HepG2 (cell line): ENCODE data around the gene INPP5K. TPM values are rescaled to one million over a fixed set of nuclear protein-coding genes. Genes with fewer than 3 reads are reported as not detected.

ENCODE experiments used
- ARNT2 ChIP-seq: sonication (generic); formaldehyde crosslinking; IDR thresholded peaks from 2 replicates; pipeline ENCODE4 v1.8.0; 2022; ENCODE audit warnings: mild to moderate bottlenecking, low read depth, missing genetic modification reagents, moderate library complexity
- ATRX ChIP-seq: sonication (generic); formaldehyde crosslinking; IDR thresholded peaks from 2 replicates; pipeline ENCODE4 v1.4.0; 2020; ENCODE audit warnings: missing genetic modification reagents, borderline replicate concordance
- CBX5 ChIP-seq: sonication (generic); formaldehyde crosslinking; IDR thresholded peaks from 2 replicates; pipeline ENCODE4 v1.4.0; 2020; ENCODE audit warnings: missing genetic modification reagents, borderline replicate concordance
- CENPX ChIP-seq: sonication (generic); formaldehyde crosslinking; IDR thresholded peaks from 2 replicates; pipeline ENCODE4 v1.9.0; 2021; ENCODE audit warnings: mild to moderate bottlenecking, missing genetic modification reagents, moderate library complexity
- DNMT1 ChIP-seq: sonication (generic); formaldehyde crosslinking; IDR thresholded peaks from 2 replicates; pipeline ENCODE4 v1.5.1; 2020; ENCODE audit warnings: mild to moderate bottlenecking, missing genetic modification reagents
- DR1 ChIP-seq: sonication (generic); formaldehyde crosslinking; IDR thresholded peaks from 2 replicates; pipeline ENCODE4 v1.8.0; 2021; ENCODE audit warnings: mild to moderate bottlenecking, missing genetic modification reagents, inconsistent platforms
- GPN1 ChIP-seq: sonication (generic); formaldehyde crosslinking; IDR thresholded peaks from 2 replicates; pipeline ENCODE4 v1.5.1; 2020; ENCODE audit warnings: missing genetic modification reagents, borderline replicate concordance
- HDAC2 ChIP-seq: sonication (generic); formaldehyde crosslinking; IDR thresholded peaks from 2 replicates; pipeline ENCODE4 v1.4.0; 2020; ENCODE audit warnings: missing genetic modification reagents
- KDM4B ChIP-seq: sonication (generic); formaldehyde crosslinking; IDR thresholded peaks from 2 replicates; pipeline ENCODE4 v1.4.0; 2020; ENCODE audit warnings: missing genetic modification reagents
- KLF11 ChIP-seq: IDR thresholded peaks from 2 replicates; pipeline ENCODE4 v1.6.1; 2016; ENCODE audit warnings: missing compliant biosample characterization
- NFE2L1 ChIP-seq: sonication (generic); formaldehyde crosslinking; IDR thresholded peaks from 2 replicates; pipeline ENCODE4 v1.4.0; 2020; ENCODE audit warnings: missing genetic modification reagents, mild to moderate bottlenecking, borderline replicate concordance
- NFIC ChIP-seq: IDR thresholded peaks from 2 replicates; pipeline ENCODE4 v1.6.1; 2012; ENCODE audit warnings: mild to moderate bottlenecking, low read length, inconsistent platforms
- TBP ChIP-seq: sonication (generic); formaldehyde crosslinking; IDR thresholded peaks from 2 replicates; pipeline ENCODE4 v1.5.0; 2020; ENCODE audit warnings: missing genetic modification reagents
- ZBTB7B ChIP-seq: sonication (generic); formaldehyde crosslinking; IDR thresholded peaks from 2 replicates; pipeline ENCODE4 v1.4.0; 2020; ENCODE audit warnings: missing genetic modification reagents
- ZFP62 ChIP-seq: sonication (generic); formaldehyde crosslinking; IDR thresholded peaks from 2 replicates; pipeline ENCODE4 v1.4.0; 2020; ENCODE audit warnings: missing genetic modification reagents
- ZMYM2 ChIP-seq: sonication (generic); formaldehyde crosslinking; IDR thresholded peaks from 2 replicates; pipeline ENCODE4 v1.8.0; 2022; ENCODE audit warnings: mild to moderate bottlenecking, missing genetic modification reagents
- polyA plus RNA-seq, 8 experiments: library from polyadenylated mRNA; depleted of rRNA in 3 of 8; stranded (reverse) in 7 of 8; unstranded in 1 of 8; fragments of >200 nt; fragmentation: Illumina TruSeq in 4 of 8; extraction: Trizol in 4 of 8; gene quantifications; 2 replicates each; pipeline versions ENCODE4 v1.2.1 to v1.2.3, GENCODE V29; 2011 to 2016; ENCODE audit warnings: low read depth in 4 of 8, missing spikeins in 1 of 8, mixed read lengths in 1 of 8; ENCODE audit not compliant: insufficient read depth in 1 of 8
- total RNA-seq, 5 experiments: library from RNA; depleted of rRNA; stranded (reverse); fragments of >200 nt; fragmentation: Illumina TruSeq; extraction: Trizol; gene quantifications; 2 replicates each; pipeline ENCODE4 v1.2.3, GENCODE V29; 2016; ENCODE audit warnings: low read depth in 1 of 5
- TF ChIP-seq, protein P1 (sequence below): sonication (generic); formaldehyde crosslinking; IDR thresholded peaks from 2 replicates; pipeline ENCODE4 v1.8.1; 2023; ENCODE audit warnings: missing genetic modification reagents, mild to moderate bottlenecking, borderline replicate concordance
- TF ChIP-seq, protein P2 (sequence below): sonication (generic); formaldehyde crosslinking; IDR thresholded peaks from 2 replicates; pipeline ENCODE4 v1.4.0; 2020; ENCODE audit warnings: missing genetic modification reagents
- TF ChIP-seq, protein P3 (sequence below): sonication (generic); formaldehyde crosslinking; conservative IDR thresholded peaks from 2 replicates; pipeline ENCODE4 v1.8.0; 2022; ENCODE audit warnings: low read depth, missing genetic modification reagents
- TF ChIP-seq, protein P4 (sequence below): sonication (generic); formaldehyde crosslinking; conservative IDR thresholded peaks from 2 replicates; pipeline ENCODE4 v1.4.0; 2020; ENCODE audit warnings: missing genetic modification reagents
- TF ChIP-seq, protein P5 (sequence below): sonication (generic); formaldehyde crosslinking; IDR thresholded peaks from 2 replicates; pipeline ENCODE4 v1.5.0; 2020; ENCODE audit warnings: mild to moderate bottlenecking, missing genetic modification reagents

Gene INPP5K
- total and polyA plus RNA-seq, 2 of the 13 experiments (the other 11 are each of a cell fraction or from before 2014, with no cell fraction given): 4.8 to 9.6 TPM

DNA sequence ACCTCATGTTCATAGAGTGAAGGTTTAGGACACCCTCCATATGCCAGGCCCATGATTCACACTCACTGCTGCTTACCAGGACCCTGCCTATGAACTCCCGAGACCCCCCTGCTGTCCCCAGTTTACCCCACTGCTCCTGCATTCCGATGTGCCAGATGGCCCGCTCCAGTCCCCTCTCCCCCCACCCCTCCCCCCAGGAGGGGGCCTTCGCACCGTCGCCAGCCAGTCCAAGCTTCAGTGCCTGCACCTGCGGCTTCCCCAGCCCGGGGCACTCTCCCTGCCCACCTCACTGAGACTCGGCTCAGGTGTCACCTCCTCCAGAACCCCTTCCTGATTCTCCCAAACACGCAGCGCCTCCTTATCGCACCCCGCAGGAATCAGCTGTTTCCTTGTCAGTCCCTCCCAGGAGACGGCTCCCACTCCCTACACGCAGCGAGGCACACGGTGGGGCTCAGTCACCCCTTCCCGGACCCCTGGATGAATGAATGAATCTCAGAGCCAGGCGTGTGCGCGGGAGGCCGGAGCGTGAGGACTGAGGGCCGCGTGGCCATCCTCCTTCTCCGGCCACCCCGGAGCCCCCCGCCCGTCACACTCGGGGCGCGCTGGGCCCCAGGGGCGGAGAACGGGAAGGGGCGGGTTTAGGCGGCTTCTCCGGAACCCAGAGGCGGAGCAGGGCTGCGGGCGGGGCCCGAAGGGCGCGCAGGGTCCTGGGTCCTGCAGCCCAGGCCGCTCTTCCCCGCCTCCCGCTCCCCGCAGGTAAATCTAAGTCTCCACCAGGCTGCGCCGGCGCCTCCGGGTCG, 25.6 kb downstream of the INPP5K start (continued):
- TF ChIP-seq ZBTB7B (CRISPR knock-in tag) (peak; percentile 68), NFE2L1 (CRISPR knock-in tag) (no peak), NFIC (no peak), ZMYM2 (CRISPR knock-in tag) (no peak), ARNT2 (CRISPR knock-in tag) (peak; percentile 62), ZFP62 (CRISPR knock-in tag) (no peak), CBX5 (CRISPR knock-in tag) (no peak), KLF11 (CRISPR knock-in tag) (no peak), GPN1 (CRISPR knock-in tag) (no peak), KDM4B (CRISPR knock-in tag) (no peak; the same call in 1 of the 2 replicates), TBP (CRISPR knock-in tag) (no peak), ATRX (CRISPR knock-in tag) (no peak), HDAC2 (CRISPR knock-in tag) (peak; percentile 69), DNMT1 (CRISPR knock-in tag) (no peak), DR1 (CRISPR knock-in tag) (peak; percentile 24; the same call in 1 of the 2 replicates), CENPX (CRISPR knock-in tag) (no peak)
- TF ChIP-seq, protein P1, sequence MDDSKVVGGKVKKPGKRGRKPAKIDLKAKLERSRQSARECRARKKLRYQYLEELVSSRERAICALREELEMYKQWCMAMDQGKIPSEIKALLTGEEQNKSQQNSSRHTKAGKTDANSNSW (CRISPR knock-in tag): no peak
- TF ChIP-seq, protein P2, sequence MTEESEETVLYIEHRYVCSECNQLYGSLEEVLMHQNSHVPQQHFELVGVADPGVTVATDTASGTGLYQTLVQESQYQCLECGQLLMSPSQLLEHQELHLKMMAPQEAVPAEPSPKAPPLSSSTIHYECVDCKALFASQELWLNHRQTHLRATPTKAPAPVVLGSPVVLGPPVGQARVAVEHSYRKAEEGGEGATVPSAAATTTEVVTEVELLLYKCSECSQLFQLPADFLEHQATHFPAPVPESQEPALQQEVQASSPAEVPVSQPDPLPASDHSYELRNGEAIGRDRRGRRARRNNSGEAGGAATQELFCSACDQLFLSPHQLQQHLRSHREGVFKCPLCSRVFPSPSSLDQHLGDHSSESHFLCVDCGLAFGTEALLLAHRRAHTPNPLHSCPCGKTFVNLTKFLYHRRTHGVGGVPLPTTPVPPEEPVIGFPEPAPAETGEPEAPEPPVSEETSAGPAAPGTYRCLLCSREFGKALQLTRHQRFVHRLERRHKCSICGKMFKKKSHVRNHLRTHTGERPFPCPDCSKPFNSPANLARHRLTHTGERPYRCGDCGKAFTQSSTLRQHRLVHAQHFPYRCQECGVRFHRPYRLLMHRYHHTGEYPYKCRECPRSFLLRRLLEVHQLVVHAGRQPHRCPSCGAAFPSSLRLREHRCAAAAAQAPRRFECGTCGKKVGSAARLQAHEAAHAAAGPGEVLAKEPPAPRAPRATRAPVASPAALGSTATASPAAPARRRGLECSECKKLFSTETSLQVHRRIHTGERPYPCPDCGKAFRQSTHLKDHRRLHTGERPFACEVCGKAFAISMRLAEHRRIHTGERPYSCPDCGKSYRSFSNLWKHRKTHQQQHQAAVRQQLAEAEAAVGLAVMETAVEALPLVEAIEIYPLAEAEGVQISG (CRISPR knock-in tag): peak; percentile 40
- TF ChIP-seq, protein P3, sequence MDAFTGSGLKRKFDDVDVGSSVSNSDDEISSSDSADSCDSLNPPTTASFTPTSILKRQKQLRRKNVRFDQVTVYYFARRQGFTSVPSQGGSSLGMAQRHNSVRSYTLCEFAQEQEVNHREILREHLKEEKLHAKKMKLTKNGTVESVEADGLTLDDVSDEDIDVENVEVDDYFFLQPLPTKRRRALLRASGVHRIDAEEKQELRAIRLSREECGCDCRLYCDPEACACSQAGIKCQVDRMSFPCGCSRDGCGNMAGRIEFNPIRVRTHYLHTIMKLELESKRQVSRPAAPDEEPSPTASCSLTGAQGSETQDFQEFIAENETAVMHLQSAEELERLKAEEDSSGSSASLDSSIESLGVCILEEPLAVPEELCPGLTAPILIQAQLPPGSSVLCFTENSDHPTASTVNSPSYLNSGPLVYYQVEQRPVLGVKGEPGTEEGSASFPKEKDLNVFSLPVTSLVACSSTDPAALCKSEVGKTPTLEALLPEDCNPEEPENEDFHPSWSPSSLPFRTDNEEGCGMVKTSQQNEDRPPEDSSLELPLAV (CRISPR knock-in tag): no peak
- TF ChIP-seq, protein P4, sequence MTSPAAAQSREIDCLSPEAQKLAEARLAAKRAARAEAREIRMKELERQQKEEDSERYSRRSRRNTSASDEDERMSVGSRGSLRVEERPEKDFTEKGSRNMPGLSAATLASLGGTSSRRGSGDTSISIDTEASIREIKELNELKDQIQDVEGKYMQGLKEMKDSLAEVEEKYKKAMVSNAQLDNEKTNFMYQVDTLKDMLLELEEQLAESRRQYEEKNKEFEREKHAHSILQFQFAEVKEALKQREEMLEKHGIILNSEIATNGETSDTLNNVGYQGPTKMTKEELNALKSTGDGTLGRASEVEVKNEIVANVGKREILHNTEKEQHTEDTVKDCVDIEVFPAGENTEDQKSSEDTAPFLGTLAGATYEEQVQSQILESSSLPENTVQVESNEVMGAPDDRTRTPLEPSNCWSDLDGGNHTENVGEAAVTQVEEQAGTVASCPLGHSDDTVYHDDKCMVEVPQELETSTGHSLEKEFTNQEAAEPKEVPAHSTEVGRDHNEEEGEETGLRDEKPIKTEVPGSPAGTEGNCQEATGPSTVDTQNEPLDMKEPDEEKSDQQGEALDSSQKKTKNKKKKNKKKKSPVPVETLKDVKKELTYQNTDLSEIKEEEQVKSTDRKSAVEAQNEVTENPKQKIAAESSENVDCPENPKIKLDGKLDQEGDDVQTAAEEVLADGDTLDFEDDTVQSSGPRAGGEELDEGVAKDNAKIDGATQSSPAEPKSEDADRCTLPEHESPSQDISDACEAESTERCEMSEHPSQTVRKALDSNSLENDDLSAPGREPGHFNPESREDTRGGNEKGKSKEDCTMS (CRISPR knock-in tag): no peak
- TF ChIP-seq, protein P5, sequence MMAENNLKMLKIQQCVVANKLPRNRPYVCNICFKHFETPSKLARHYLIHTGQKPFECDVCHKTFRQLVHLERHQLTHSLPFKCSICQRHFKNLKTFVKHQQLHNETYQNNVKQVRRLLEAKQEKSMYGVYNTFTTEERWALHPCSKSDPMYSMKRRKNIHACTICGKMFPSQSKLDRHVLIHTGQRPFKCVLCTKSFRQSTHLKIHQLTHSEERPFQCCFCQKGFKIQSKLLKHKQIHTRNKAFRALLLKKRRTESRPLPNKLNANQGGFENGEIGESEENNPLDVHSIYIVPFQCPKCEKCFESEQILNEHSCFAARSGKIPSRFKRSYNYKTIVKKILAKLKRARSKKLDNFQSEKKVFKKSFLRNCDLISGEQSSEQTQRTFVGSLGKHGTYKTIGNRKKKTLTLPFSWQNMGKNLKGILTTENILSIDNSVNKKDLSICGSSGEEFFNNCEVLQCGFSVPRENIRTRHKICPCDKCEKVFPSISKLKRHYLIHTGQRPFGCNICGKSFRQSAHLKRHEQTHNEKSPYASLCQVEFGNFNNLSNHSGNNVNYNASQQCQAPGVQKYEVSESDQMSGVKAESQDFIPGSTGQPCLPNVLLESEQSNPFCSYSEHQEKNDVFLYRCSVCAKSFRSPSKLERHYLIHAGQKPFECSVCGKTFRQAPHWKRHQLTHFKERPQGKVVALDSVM (CRISPR knock-in tag): peak; percentile 94
